Left colon (tissue), 2 donors: ENCODE results near the gene FGF22. TPM values are rescaled to one million over a fixed set of nuclear protein-coding genes. Genes with fewer than 3 reads are reported as not detected.
"Not testable (repeated sequence)": the region's sequence is repeated elsewhere in the genome, so short reads cannot be mapped to it uniquely, and the experiment has no call there.

Source experiments
- ATAC-seq: fragments of 200-7000 bp; cut with Tn5 transposase; one replicate; pipeline ENCODE4 v1.9.1; 2020; ENCODE audit warnings: mild to moderate bottlenecking, moderate library complexity
- DNase-seq, 2 donors: peaks; one replicate each; pipeline ENCODE4 v3.0.0-alpha.2; 2020
- intact Hi-C, 2 donors: fragments of 100-400 bp; cut with DNase I in 1 of 2; cut with micrococcal nuclease in 1 of 2; formaldehyde crosslinking; loops; one replicate each; pipeline versions ENCODE4 v1.11.2 to v1.14.0; 2022; cut with DNase I, micrococcal nuclease
- total RNA-seq, 2 donors: library from RNA; stranded (reverse); fragmentation: NEBNext Ultra II Directional; extraction: Animal tissue kit (Norgen Biotek cat#: 25700); gene quantifications; one replicate each; pipeline ENCODE4 v1.2.1, GENCODE V29; 2021
- donor health status: DM: no; HTN: no; CAD: no.
- donor health status: DM: yes; HTN: yes; CAD: no.

FGF22 gene
- total RNA-seq, 2 donors from 2014 or later: not detected

- intact Hi-C loops: no loop called here
- ATAC-seq: no peak
- no peak for DNase-seq
Measured at GRCh38 chr19:619286-620002, 20.2 kb upstream of the FGF22 start.

GRCh38 chr19:620166-620862, 19.4 kb upstream of the FGF22 start:
- ATAC-seq (no peak), DNase-seq (no peak)
- intact Hi-C loops: no loop called here

- DNase-seq, intact Hi-C loops, ATAC-seq: not testable (repeated sequence)
Measured at GRCh38 chr19:621191-621590, 18.5 kb upstream of the FGF22 start.

- DNase-seq (no peak), ATAC-seq (no peak)
- intact Hi-C loops: no loop called here
Measured at GRCh38 chr19:621819-622218, 17.9 kb upstream of the FGF22 start.

- ATAC-seq: no peak
- DNase-seq: no peak
- intact Hi-C loops: no loop called here
Measured at GRCh38 chr19:622666-623065, 17.0 kb upstream of the FGF22 start.

- intact Hi-C loops: no loop called here
- DNase-seq (no peak), ATAC-seq (no peak)
Measured at GRCh38 chr19:623175-623916, 16.3 kb upstream of the FGF22 start.

GRCh38 chr19:623974-624373, 15.7 kb upstream of the FGF22 start:
- ATAC-seq (no peak), DNase-seq (no peak)
- intact Hi-C loops: no loop called here

GRCh38 chr19:624433-625109, 15.1 kb upstream of the FGF22 start:
- ATAC-seq: no peak
- intact Hi-C loops: no loop called here
- no peak for DNase-seq

- ATAC-seq: no peak
- intact Hi-C loops: no loop called here
- DNase-seq: no peak
Measured at GRCh38 chr19:625257-625656, 14.4 kb upstream of the FGF22 start.

- intact Hi-C loops: not testable (repeated sequence)
Measured at GRCh38 chr19:626566-626965, 13.1 kb upstream of the FGF22 start.

GRCh38 chr19:628168-628567, 11.5 kb upstream of the FGF22 start:
- no peak for ATAC-seq
- no peak for DNase-seq
- intact Hi-C loops: no loop called here

More at GRCh38 chr19:626566-626965, 13.1 kb upstream of the FGF22 start:
- not testable (repeated sequence) for ATAC-seq, DNase-seq

- intact Hi-C loops, DNase-seq, ATAC-seq: not testable (repeated sequence)
Measured at GRCh38 chr19:629515-629914, 10.2 kb upstream of the FGF22 start.

GRCh38 chr19:629961-630714, 9.5 kb upstream of the FGF22 start:
- DNase-seq (no peak), ATAC-seq (no peak)
- intact Hi-C loops: no loop called here

- DNase-seq: peak; percentile 61 to 77
- peak; percentile 73 for ATAC-seq
- intact Hi-C loops: no loop called here
Measured at GRCh38 chr19:632579-633067, 7.1 kb upstream of the FGF22 start.

- intact Hi-C loops: no loop called here
- DNase-seq (peak; percentile 98), ATAC-seq (peak; percentile 94)
Measured at GRCh38 chr19:633068-633785, 6.5 kb upstream of the FGF22 start, which contains the start of gene POLRMT. POLRMT (minus strand) TSS chr19:633537; CDS start chr19:633512, 25 bp downstream.

- DNase-seq (no peak), ATAC-seq (peak; percentile 1)
- intact Hi-C loops: no loop called here
Measured at GRCh38 chr19:633786-634639, 5.7 kb upstream of the FGF22 start.
